GM21529 (cell line): Measurements from ENCODE around the gene LRRC73.
"Not testable (repeated sequence)": the region's sequence is repeated elsewhere in the genome, so short reads cannot be mapped to it uniquely, and the experiment has no call there.

Experiments
- ATAC-seq: cut with Tn5 transposase; IDR thresholded peaks from one replicate; pipeline ENCODE4 v1.9.1; 2021; ENCODE audit not compliant: unreplicated experiment

Gene LRRC73

DNA sequence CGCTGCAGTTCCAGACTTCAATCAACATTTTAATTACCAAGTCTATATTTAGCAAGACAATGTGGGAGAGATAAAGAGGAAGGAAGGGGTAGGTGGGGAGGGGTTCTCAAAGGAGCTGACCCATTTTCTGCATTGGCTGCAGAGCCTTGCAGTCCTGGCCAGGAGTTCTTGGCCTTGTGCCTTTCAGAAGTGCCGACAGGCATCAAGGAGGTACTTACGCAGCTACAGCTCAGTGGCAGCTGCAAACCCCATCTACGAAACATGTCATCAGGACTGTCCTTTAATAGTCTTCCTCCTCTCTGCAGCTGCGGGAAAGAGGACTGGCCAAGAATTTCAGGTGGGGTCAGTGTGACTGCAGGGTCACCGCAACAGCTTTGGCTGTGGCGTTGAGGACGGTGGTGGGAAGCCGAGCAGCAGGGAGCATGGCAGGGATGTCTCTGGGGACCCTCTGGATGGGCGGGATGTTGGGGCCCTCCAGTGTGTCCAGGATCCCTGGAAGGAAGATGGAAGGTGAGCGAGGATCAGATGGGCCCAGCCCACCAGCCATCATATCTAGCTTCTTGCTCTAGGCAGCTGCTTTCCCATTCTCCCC is 1.8 kb upstream of the LRRC73 start:
- no peak for ATAC-seq

DNA sequence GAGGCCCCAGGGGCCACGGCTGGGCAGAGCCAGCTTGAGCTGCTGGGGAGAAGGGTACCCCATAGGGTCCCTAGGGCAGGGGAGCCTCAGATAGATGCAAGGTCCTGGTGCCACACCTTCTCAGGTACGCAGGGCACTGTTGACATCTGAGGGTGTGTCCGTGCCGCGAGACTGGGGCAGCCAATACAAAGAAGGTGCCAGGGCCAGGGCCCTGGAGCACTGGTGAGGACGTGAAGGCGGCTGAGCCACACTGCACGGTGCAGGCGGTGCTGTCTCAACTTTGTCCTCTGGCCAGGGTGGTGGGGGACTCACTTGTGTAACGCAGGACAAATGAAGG is 649 bp upstream of the LRRC73 start:
- ATAC-seq, result no peak

DNA sequence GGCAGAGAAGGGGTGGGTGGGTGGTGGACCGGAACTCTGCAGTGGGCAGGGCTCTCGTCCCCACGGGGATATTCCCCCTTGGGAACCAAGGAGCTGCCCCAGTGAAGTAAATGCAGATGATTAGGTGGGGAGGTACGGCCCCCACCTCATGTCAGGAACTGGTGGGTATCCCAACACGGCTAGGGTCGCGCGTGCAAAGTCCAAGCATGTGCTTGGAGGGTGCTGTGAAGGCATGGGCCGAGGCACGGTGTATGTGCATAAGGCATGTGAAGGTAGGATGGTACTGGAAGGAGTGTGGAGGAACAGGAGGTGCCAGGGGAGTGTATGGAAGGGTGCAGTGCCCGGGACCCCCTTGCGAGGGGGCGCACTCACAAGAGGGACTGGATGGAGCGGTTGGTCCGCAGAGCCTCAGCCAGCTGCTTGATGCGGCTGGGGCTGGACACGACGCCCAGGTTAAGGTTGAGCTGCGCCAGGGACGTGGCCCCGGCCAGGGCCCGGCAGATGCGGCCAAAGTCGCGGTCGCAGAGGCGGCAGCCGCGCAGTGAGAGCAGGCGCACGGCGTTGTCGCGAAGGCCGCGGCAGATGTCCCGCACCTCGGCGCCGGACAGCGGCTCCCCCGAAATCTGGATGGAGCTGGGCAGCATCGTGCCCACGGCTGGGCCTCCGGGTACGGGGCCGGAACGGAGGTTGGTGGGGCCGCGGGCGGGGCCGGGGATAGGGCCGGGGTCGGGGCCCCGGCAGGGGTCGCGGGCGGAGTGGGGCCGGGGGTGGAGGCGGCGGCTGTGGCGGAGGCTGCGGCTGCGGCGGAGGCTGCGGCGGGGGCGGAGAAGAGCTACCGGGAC is 783 bp downstream of the LRRC73 start:
- peak; percentile 10 for ATAC-seq

DNA sequence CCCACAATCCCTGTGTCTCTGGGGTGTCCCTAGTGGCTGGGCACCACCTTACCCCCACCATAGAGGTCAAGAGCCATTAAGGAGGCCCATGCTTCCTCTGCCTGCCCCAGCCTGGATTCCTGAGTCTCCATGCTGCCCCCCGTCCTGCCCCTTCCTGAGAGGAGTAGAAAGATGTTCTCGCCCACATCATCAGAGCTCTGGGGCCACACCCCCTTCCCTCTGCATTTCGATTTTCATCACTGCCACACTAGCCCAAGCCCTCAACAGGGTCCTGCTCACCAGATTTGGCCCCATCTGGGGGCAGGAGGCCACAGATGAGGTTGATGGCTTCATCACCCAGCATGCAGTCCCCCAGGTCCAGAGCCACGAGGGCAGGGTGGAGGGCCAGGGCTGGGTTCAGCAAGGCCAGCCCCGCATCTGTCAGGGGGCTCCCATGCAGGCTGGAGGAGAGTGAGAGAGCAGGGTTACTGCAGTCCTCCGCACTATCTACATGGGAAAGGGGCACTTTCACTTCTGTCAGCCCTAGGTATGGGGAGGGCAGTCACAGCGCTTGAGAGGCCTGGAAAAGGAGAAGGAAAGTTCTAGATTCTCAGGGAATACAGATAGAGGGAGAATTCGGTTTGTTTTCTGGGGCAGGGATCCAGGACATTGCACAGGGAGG is 1.5 kb downstream of the LRRC73 start:
- no peak for ATAC-seq

DNA sequence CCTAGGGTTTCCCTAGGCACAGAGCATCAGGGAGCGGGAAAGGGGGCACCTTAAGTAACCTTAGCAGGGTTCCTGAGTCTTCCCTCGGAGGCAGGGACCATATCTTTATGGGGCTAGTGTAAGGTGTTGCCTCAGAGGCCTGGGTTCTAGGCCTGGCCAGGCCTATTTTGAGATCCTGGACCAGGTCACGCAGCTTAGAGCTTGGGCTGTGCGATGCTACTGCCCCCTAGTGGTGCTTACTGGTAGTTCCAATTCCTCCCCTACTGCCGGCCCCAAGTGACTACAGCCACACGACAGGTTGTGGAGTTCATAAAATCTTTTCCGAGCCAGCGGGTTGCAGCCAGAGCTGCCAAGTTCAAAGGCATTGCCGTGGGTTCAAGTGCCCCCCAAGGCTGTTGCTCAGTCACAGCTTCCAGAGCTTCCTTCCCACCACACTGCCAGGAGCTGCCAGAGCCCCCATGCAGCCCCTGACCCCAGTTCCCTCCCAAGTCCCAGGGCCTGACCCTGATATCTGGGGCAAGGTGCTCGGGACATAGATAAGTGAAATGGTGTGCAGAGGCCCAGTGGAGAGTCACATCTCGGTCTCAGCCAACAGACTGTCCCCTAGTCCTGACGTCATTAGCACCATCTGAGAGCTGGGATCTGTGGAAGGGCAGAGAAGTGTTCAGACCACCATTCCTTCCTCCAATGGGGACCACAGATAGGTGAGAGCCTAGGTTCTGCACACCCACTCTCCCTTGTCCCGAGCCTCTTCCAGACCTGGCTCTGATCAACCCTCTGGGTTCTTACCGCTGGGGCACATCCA is 3.3 kb downstream of the LRRC73 start:
- ATAC-seq, result peak; percentile 49

DNA sequence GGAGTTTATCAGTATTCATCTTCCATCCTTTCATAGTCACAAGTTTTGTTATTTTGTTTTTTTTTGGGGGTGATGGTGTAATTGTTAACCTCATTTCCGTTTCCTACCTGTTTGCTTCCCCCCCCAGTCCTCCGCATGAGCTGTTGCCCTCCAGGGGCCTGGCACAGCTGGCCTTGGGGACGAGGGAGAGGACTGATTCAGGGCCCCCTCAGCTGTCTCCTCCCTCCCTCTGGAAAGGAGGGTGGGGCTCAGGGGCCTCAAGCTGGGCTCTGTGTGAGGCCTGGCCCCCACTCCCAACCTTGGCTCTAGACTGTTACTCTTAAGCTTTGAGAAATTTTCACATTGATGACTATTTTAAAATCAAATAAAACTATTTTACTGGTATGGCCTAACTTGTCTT is 4.0 kb downstream of the LRRC73 start:
- no peak for ATAC-seq

DNA sequence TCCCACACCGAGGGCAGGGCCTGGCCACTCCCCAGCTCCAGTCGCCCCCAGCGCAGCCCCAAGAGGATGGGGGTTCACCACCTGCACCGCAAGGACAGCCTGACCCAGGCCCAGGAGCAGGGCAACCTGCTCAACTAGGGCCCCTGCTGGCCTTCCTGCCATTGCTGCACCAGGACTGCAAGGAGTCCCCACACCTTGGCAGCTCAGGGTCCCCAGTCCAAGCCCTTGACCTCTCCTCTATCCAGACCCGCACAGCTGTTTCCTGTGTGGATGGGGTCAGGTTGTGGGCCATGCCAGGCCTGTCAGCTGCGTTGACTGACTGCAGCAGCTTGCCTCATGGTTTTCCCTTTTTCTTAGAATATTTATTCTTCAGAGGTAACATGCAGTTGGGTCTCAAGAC is 4.4 kb downstream of the LRRC73 start:
- ATAC-seq, result no peak

DNA sequence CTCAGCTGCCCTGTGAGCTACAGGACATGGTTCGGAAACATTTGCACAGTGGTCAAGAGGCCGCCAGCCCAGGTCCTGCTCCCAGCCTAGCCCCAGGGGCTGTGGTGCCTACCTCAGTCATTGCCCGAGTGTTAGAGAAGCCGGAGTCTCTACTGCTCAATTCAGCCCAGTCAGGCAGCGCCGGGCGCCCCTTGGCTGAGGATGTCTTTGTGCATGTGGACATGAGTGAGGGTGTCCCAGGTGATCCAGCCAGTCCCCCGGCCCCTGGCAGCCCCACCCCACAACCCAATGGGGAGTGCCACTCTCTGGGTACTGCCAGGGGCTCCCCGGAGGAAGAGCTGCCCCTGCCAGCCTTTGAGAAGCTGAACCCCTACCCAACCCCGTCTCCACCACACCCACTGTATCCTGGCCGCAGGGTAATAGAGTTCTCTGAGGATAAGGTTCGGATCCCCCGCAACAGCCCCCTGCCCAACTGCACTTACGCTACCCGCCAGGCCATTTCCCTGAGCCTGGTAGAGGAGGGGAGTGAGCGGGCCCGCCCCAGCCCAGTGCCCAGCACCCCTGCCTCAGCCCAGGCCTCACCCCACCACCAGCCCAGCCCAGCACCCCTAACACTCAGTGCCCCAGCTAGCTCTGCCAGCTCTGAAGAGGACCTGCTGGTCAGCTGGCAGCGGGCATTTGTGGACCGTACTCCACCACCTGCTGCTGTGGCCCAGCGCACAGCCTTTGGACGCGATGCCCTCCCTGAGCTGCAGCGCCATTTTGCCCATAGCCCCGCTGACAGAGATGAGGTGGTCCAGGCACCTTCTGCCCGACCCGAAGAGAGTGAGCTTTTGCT is 5.2 kb downstream of the LRRC73 start:
- no peak for ATAC-seq

DNA sequence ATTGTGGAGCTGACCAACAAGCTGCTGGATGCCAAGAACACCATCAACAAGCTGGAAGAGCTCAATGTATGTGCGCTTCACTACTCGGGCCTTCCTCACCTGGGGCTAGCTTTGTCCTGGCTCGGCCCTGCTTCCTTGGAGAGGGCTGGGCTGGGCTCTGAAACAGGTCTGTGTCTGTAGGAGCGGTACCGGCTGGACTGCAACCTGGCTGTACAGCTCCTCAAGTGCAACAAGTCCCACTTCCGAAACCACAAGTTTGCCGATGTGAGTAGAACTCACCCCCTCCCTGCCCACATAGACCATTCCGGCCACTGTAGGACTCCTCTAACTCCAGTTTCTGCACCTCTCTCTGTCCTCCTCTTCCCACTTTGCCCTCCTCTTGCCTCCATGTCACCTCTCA is 6.7 kb downstream of the LRRC73 start:
- no peak for ATAC-seq

DNA sequence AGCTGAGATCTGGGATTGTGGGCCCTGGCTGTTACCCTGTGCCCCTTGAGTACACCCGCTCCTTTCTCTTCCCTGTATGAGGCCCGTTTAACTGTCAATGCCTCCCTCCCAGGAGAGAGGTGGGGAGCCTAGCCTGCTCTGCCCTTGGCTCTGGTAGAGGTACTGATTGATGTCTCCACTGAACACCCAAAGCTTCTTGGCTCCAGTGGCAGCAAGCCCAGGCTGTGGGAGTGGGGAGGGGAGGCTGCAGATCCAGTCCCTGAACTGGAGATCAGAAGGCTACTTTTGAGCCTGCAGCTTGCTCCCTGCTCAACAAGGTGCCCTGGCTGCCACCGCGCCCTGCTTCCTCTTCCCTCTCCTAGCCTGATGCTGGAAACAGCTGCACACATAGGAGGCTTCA is 7.5 kb downstream of the LRRC73 start:
- ATAC-seq, result no peak

DNA sequence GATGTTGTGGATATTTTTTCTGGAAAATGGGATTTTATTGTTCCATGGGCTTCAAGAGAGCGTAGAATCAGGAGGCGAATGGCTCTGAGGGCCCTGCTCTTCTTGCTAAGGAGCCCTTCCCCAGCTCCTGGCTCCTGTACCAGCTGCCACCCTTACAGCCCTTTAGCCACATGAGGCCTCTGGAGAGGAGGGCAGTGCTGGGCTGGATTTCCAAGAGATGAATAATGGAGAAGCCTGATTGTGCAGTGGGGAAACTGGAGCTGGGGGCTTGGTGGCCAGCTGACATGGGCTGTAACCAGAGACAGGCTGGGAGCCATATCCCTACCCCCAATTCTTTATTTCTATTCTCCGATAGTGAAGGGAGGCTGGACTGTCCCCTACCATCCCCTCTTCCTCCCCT is 9.2 kb downstream of the LRRC73 start:
- ATAC-seq, result no peak

DNA sequence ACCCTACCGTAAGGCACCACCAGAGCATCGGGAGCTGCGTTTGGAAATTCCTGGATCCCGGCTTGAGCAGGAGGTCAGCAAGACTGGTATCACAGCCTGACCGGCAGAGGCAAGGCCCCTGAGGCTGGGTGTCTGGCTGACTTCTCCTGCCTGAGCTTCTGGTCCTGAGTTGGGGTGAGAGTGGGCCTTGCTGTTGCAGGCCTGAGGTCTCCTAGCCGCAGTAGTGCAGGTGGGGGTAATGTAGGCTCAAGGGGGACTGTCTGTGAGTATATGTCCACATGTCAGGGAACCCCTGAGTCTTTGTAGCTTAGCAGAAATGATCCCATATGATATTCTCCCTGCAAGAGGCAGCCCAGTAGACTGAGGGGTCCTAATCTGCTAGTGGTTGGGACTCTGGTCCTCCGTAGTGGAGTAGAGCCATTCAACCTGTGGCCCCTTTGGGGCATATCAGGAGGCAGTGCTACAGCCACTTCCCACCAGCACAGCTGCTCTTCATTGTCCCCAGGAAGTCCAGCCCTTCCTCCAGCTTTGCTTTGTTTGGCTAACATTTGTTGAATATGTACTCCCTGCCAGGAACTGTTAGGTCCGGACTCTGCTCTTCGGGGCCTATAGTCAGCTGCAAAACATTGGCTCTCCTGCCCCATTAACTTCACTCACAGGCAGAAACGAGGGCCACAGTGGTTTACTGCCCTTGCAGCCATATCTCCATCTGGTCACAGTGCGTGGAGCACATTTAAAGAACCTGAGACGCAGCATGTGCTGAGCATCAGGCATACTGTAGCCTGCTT is 10.9 kb downstream of the LRRC73 start:
- ATAC-seq, result no peak

DNA sequence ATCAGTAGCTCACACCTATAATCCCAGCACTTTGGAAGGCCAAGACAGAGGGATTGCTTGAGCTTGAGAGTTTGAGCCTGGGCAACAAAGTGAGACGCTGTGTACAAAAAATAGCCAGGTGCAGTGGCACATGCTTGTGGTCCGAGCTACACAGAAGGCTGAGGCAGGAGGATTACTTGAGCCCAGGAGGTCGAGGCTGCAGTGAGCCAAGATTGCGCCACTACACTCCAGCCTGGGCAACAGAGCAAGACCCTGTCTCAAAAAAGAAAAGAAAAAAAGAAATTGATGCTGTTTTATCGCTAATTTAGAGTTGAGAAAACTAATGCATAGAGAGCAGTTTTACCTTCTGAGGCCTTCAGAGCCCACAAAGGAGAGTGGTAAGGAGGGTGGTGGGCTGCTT is 11.9 kb downstream of the LRRC73 start:
- ATAC-seq, result not testable (repeated sequence)

DNA sequence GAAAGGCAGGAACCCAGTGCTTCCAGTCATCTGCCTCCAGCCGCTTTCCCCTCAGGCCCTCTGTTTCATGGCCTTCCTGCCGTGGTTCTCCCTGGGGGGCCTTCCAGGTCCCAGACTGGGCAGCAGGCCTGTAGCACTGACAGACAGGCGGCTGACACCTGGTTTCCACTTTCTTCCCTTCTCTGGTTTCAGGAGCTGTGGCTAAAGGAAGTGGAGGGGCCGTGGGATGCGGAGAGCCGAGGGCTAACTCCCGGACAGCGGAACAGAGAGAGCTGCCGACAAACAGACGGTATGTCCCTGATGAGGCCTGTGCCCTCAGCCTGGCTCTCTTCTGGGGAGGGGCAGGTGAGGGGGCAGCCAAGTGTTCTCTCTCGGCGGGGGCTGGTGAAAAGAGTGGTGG is 12.5 kb downstream of the LRRC73 start:
- ATAC-seq, result no peak

DNA sequence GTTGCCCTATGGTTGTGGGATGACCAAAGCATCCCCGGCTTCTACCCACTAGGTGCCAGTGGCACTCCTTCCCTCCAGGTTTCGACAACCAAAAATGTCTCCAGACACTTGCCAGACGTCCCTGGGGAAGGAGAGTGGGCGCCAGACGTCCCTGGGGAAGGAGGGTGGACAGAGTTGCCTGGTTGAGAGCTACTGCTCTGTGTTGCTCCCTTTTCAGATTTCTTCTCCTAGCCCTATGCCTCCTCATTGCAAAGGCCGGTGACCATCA is 13.1 kb downstream of the LRRC73 start:
- ATAC-seq, result no peak

DNA sequence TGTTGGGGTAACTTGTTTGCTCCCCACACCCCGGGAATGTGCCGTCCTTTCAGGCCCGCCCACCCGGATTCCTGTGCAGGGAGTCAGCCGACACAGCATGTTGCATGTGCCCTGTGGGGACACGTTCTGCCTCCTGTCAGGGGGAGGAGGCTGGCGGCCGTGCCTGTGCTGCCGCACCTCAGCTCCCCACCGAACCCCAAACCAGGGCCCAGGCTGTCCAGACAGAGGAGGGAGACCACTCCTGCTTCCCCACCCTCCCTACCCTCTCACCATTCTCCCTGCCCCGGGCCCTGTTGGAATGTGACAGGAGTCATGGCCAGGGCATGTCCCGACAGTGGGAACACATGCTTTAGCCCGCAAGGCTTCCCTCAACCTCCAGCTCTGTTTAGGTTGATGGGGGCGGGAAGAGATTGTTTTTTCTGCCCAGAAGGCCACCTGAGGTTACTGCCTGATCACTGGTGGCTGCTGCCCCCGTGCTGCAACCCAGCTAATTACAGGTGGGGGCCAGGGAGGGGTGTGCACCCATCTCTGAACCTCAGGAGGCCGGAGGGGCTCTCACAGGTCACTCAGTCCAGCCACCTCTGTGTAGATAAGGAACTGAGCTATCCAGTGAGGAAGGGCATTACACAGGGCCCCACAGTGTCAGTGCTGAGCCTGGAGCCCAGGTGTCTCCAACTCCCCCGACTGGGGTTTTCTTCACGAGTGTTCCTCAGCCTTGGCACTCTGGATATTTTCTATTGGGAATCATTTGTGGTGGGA is 13.6 kb downstream of the LRRC73 start:
- ATAC-seq, result no peak

DNA sequence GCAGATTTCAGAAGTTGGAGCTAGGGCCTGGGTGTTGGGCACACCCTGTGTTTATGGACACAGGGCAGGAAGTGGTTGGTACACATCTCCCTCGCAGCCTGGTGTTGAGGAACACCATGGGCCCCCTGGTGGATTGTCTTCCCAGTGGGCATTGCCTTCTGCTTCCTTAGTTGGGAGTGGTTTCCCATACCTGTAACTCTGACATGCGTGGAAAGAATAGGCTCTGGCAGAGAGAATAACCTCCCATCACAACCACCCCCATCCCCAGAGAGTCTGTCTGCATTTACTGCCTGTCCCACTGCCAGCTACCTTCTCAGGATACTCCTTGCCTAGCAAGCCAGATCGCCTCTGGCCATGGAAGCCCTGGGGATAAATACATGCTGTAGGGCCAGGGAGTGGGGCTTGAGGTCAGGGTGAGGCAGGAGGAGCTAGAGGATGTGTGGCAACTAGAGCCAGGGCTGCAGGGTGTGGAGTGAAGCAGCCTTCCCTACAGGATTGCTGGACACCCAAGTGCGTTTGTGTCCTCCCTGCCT is 14.7 kb downstream of the LRRC73 start:
- ATAC-seq, result no peak

DNA sequence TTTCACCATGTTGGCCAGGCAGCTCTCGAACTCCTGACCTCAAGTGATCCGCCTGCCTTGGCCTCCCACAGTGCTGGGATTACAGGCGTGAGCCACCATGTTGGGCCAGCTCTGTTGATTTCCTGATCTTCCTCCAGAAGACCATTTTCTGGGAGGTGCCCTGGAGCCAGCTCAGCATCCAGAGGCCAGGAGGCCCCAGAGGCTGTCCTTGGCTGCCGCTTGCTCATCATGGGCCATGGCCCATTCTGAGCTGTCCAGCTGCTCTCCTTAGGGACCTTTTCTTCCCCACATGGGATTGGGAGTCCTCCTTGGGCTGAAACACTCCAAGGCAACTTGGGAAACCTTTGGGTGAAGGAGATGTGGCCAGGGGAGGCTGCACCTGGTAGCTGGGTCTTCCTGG is 15.4 kb downstream of the LRRC73 start:
- ATAC-seq, result no peak

DNA sequence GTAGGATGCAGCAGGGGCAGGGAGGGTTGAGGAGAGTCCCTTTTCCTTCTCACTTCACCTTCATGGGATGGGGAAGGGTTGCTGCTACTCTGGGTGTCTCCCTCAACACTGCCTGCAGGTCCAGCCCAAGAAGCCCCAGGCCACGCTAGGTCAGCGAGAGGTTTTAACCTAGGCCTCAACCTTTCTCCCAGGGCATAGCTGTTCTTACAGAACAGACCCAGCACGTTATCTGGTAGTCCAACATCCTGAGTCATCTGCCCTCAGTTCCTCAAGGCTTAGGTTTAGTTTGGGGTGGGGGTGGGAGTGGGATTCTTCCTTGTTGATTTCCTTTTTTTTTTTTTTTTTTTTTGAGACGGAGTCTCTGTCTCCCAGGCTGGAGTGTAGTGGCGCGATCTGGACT is 15.8 kb downstream of the LRRC73 start:
- no peak for ATAC-seq
